OCI-LY1 (cell line): ENCODE measurements around the gene STX8.

Source experiments
- H2AFZ ChIP-seq: fragments of 200-600 bp; sonication (generic), shearing (Covaris generic); 2 replicates; pipeline ENCODE4 v1.6.0; 2014; ENCODE audit warnings: antibody characterized with exemption, mild to moderate bottlenecking, low read length
- H3F3A ChIP-seq: fragments of 200-600 bp; sonication (generic), shearing (Covaris generic); 2 replicates; pipeline ENCODE4 v1.6.0; 2014; ENCODE audit warnings: mild to moderate bottlenecking, antibody characterized with exemption, low read length, moderate library complexity; ENCODE audit not compliant: insufficient read depth
- H3K27ac ChIP-seq: fragments of 200-600 bp; sonication (generic); 2 replicates; pipeline ENCODE4 v1.5.1; 2014; ENCODE audit warnings: low read length, mixed run types, mild to moderate bottlenecking, low read depth; ENCODE audit not compliant: poor library complexity, severe bottlenecking
- H3K27me3 ChIP-seq: fragments of 200-600 bp; sonication (generic); 2 replicates; pipeline ENCODE4 v1.6.0; 2014; ENCODE audit warnings: antibody characterized with exemption, mild to moderate bottlenecking, low read length, moderate library complexity; ENCODE audit not compliant: insufficient read depth
- H3K36me3 ChIP-seq: fragments of 200-600 bp; sonication (generic); 2 replicates; pipeline ENCODE4 v1.6.1; 2014; ENCODE audit warnings: mild to moderate bottlenecking, antibody characterized with exemption, low read length, moderate library complexity, mixed read lengths; ENCODE audit not compliant: insufficient read depth
- H3K4me1 ChIP-seq: fragments of 200-600 bp; sonication (generic); 2 replicates; pipeline ENCODE4 v1.5.1; 2014; ENCODE audit warnings: mild to moderate bottlenecking, low read length, moderate library complexity; ENCODE audit not compliant: insufficient read depth, severe bottlenecking
- H3K4me2 ChIP-seq: fragments of 200-600 bp; sonication (generic), shearing (Covaris generic); 2 replicates; pipeline ENCODE4 v1.6.1; 2014; ENCODE audit warnings: low read length
- H3K4me3 ChIP-seq: fragments of 200-600 bp; sonication (generic); 2 replicates; pipeline ENCODE4 v1.5.1; 2014; ENCODE audit warnings: low read length, low read depth, mild to moderate bottlenecking, mixed read lengths; ENCODE audit not compliant: poor library complexity, severe bottlenecking
- H3K79me2 ChIP-seq: fragments of 200-600 bp; shearing (Covaris generic); 2 replicates; pipeline ENCODE4 v1.6.1; 2016; ENCODE audit warnings: mixed run types, low read length, mixed read lengths; ENCODE audit not compliant: insufficient read depth
- H3K9ac ChIP-seq: fragments of 200-600 bp; sonication (generic), shearing (Covaris generic); 2 replicates; pipeline ENCODE4 v1.6.1; 2014; ENCODE audit warnings: mild to moderate bottlenecking, low read length, mixed read lengths
- H3K9me2 ChIP-seq: fragments of 200-600 bp; sonication (generic), shearing (Covaris generic); 2 replicates; pipeline ENCODE4 v1.6.1; 2014; ENCODE audit warnings: low read depth, mild to moderate bottlenecking, low read length, mixed read lengths
- H3K9me3 ChIP-seq: fragments of 200-600 bp; shearing (Covaris generic); 2 replicates; pipeline ENCODE4 v1.6.1; 2014; ENCODE audit warnings: low read length, mixed read lengths
- H4K20me1 ChIP-seq: fragments of 200-600 bp; sonication (generic), shearing (Covaris generic); 2 replicates; pipeline ENCODE4 v1.6.0; 2016; ENCODE audit warnings: mild to moderate bottlenecking, low read length; ENCODE audit not compliant: insufficient read depth
- EZH2 ChIP-seq: fragments of 200-600 bp; sonication (generic), shearing (Covaris generic); IDR thresholded peaks from 2 replicates; pipeline ENCODE4 v1.8.0; 2017; ENCODE audit warnings: borderline replicate concordance, mixed run types, mild to moderate bottlenecking, antibody characterized with exemption, low read length, moderate library complexity, mixed read lengths
- TF ChIP-seq, protein P1 (sequence below): fragments of 200-600 bp; sonication (generic), shearing (Covaris generic); IDR thresholded peaks from 2 replicates; pipeline ENCODE4 v1.5.1; 2017; ENCODE audit warnings: mild to moderate bottlenecking, antibody characterized with exemption, low read length, moderate library complexity, mixed read lengths

STX8 gene

GRCh38 chr17:9478889-9479288, 96.7 kb downstream of the STX8 start:
- Histone ChIP-seq H3K36me3 (no peaks in the 10 kb centered on the region), H4K20me1 (no peaks in the 10 kb centered on the region)
- TF ChIP-seq, protein P1, sequence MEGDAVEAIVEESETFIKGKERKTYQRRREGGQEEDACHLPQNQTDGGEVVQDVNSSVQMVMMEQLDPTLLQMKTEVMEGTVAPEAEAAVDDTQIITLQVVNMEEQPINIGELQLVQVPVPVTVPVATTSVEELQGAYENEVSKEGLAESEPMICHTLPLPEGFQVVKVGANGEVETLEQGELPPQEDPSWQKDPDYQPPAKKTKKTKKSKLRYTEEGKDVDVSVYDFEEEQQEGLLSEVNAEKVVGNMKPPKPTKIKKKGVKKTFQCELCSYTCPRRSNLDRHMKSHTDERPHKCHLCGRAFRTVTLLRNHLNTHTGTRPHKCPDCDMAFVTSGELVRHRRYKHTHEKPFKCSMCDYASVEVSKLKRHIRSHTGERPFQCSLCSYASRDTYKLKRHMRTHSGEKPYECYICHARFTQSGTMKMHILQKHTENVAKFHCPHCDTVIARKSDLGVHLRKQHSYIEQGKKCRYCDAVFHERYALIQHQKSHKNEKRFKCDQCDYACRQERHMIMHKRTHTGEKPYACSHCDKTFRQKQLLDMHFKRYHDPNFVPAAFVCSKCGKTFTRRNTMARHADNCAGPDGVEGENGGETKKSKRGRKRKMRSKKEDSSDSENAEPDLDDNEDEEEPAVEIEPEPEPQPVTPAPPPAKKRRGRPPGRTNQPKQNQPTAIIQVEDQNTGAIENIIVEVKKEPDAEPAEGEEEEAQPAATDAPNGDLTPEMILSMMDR: no peak
- no peak for TF ChIP-seq EZH2

GRCh38 chr17:9475101-9475658, 100.4 kb downstream of the STX8 start:
- Histone ChIP-seq H3K9me2 (no peaks in the 10 kb centered on the region), H3K9ac (no peak overlapping the region), H2AFZ (no peak overlapping the region), H3K27ac (no peak overlapping the region), H3K79me2 (no peaks in the 10 kb centered on the region), H3K9me3 (no peaks in the 10 kb centered on the region), H3K36me3 (no peaks in the 10 kb centered on the region), H3K4me1 (peaks cover 3% of the 10 kb centered on the region), H3K27me3 (no peaks in the 10 kb centered on the region), H3F3A (no peaks in the 10 kb centered on the region), H3K4me2 (no peak overlapping the region), H4K20me1 (no peaks in the 10 kb centered on the region), H3K4me3 (no peak overlapping the region)
- TF ChIP-seq, protein P1: no peak
- no peak for TF ChIP-seq EZH2

More at GRCh38 chr17:9478889-9479288, 96.7 kb downstream of the STX8 start:
- H3K9me2 ChIP-seq: no peaks in the 10 kb centered on the region
- no peak overlapping the region for H3K4me3 ChIP-seq
- no peaks in the 10 kb centered on the region for H3K27me3 ChIP-seq
- no peaks in the 10 kb centered on the region for H3F3A ChIP-seq
- H3K9ac ChIP-seq: no peak overlapping the region
- no peak overlapping the region for H3K27ac ChIP-seq
- H3K79me2 ChIP-seq: no peaks in the 10 kb centered on the region
- H2AFZ ChIP-seq: no peak overlapping the region
- H3K4me2 ChIP-seq: no peak overlapping the region
- H3K9me3 ChIP-seq: no peaks in the 10 kb centered on the region
- H3K4me1 ChIP-seq: no peaks in the 10 kb centered on the region

- Histone ChIP-seq H2AFZ (no peak overlapping the region), H3K4me1 (peaks cover 7% of the 10 kb centered on the region), H3K9ac (no peak overlapping the region), H3K36me3 (no peaks in the 10 kb centered on the region), H4K20me1 (no peaks in the 10 kb centered on the region), H3K27ac (no peak overlapping the region), H3K4me3 (no peak overlapping the region), H3K27me3 (no peaks in the 10 kb centered on the region), H3K4me2 (no peak overlapping the region), H3K9me2 (no peaks in the 10 kb centered on the region), H3K79me2 (no peaks in the 10 kb centered on the region), H3K9me3 (no peaks in the 10 kb centered on the region), H3F3A (no peaks in the 10 kb centered on the region)
- TF ChIP-seq, protein P1: no peak
- TF ChIP-seq EZH2: no peak
These were observed 101.9 kb downstream of the STX8 start for GRCh38 chr17:9473711-9474110.
